Measurements from ENCODE around the gene SLC29A4.
"Not testable (repeated sequence)": the region's sequence is repeated elsewhere in the genome, so short reads cannot be mapped to it uniquely, and the experiment has no call there.

SLC29A4 gene

DNA sequence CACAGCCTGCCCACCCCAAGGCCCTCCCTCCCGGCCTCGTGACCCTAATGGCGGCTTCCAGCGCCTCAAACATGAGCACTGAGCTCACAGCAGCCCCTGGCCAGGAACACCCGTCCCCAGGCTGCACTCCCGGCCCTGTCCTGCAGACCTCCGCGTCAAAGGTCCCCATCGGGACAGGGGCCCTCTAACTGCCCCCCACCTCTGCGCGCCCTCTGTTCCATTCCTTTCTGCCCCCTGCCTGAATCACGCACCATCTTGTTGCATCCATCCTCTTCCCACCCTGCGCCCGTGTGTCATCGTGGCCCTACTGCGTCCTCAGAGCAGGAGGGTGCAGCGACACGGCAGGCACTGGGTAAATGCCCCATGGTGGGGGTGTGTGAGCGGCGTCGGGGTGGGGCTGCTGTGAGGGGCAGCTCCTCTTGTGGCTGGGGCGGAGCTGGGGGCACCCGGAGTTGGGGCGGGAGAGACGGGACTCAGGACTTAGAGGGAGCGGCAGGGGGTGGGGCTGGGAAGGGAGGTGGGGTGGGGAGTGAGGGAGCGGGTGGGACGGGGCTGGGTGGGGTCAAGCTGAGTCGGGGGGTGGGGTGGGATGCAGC, 13.4 kb downstream of the SLC29A4 start:
- DNase-seq (ENCODE audit: low spot score), result no peak

GRCh38 chr7:5296611-5297226, 14.0 kb downstream of the SLC29A4 start:
- peak; percentile 38 for DNase-seq (ENCODE audit: low spot score)

DNA sequence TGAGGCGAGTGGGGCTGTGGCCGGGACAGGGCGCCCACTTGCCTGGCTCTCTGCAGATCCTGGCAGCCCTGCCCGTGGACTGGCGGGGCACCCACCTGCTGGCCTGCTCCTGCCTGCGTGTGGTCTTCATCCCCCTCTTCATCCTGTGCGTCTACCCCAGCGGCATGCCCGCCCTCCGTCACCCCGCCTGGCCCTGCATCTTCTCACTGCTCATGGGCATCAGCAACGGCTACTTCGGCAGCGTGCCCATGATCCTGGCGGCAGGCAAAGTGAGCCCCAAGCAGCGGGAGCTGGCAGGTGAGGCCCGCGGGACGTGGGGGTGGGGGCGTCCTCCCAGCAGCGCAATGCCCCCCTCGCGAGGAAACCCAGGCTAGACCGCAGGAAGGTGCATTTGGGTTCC, 17.6 kb downstream of the SLC29A4 start:
- no peak for DNase-seq (ENCODE audit: low spot score)

DNA sequence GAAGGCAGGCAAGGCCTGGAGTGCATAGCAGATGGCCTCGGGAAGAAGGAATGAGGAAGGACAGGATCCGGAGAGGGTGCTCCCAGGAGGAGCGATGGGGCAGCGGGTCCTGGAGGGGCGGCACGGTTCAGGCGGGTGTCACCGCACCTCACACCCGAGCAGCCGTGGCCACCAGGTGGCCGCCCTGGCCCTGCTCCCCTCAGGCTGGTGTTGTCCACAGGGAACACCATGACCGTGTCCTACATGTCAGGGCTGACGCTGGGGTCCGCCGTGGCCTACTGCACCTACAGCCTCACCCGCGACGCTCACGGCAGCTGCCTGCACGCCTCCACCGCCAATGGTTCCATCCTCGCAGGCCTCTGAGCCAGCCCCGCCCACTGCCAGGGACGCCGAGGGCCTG, 19.8 kb downstream of the SLC29A4 start:
- no peak for DNase-seq (ENCODE audit: low spot score)

DNA sequence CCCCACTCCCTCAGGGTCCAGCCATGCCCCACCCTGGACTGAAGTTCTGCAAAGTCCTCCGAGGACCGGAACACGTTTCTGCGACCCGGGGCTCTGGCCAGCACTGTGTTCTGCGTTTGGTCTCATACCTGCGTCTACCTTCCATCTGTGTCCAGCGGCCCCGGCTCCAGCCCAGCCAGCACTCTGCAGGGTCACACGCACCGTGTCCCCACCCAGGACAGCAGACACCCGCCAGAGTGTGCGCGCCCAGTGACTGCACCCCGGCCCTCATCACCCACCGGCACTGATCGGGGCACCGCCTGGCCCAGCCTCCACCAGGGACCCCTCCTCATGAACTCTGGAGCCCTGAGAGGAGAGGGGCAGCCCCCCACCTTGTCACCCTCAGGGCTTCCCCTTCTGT, 20.3 kb downstream of the SLC29A4 start:
- no peak for DNase-seq (ENCODE audit: low spot score)

- DNase-seq (ENCODE audit: low spot score), result no peak
These were observed 21.1 kb downstream of the SLC29A4 start for GRCh38 chr7:5303591-5304505.

DNA sequence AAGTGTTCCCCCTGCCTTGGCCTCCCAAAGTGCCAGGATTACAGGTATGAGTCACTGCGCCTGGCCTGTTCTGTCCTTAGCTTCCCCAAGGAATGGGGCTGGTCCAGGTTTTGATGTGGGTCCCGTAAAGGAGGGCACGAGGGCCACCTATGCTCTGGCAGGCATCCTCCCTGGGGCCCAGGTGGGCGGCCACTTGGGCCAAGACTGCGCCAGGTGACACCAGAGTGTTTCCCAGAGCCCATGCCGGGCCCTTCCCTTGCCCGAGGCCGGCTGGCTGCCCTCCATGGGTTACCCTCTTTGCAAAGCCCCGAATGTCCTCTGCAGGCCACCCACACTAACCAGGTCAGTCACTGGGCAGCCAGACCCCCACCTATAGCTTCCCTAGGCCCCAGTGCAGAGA, 22.3 kb downstream of the SLC29A4 start:
- DNase-seq (ENCODE audit: low spot score), result not testable (repeated sequence)

GRCh38 chr7:5307221-5308142, 24.7 kb downstream of the SLC29A4 start:
- not testable (repeated sequence) for DNase-seq (ENCODE audit: low spot score)

DNA sequence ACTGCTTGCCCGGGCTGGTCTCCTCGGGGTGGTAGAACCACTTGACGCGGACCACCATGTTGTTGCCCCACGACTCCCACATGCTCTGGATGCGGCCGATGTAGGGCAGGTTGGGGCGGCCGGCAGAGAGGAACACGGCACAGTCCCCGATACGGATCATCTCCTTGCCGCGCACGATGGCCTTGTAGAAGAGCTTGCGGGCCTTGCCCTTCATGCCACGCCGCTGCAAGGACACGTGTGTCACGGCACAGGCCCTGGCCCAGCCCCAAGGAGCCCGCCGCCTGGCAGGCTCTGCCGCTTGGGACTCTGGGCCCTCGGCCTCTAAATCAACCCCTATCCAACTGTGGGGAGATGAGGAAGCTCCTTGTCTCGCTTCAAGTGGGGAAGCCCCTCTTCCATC, 26.4 kb downstream of the SLC29A4 start:
- DNase-seq (ENCODE audit: low spot score), result no peak

DNA sequence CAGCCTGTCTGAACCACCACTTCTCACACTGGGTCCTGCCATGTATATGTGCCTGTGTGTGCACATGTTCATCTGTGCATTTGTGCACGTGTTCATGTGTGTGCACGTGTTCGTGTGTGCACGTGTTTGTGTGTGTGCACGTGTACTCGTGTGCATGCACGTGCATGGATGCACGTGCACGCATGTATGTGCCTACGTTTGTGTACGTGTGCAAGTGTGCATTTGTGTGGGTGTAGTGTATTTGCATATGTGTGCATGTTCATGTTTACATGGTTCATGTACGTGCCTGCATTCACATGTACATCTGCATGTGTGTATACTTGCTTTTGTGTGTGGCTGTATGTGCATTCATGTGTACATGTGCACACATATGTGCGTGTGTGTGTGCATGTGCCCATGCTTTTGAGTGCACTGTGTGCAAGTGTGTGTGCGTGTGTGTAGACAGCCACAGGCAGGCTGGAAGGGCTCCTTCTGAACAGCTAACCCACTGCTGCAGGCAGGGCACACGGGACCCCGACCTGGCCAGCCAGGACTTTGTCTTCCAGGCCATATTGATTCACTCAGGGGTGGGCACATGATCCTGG, 28.2 kb downstream of the SLC29A4 start:
- DNase-seq (ENCODE audit: low spot score), result no peak

- not testable (repeated sequence) for DNase-seq (ENCODE audit: low spot score)
These were observed 29.7 kb downstream of the SLC29A4 start for GRCh38 chr7:5312276-5313070.

GRCh38 chr7:5313076-5313885, 30.5 kb downstream of the SLC29A4 start:
- DNase-seq (ENCODE audit: low spot score), result not testable (repeated sequence)

- no peak for DNase-seq (ENCODE audit: low spot score)
These were observed 32.1 kb downstream of the SLC29A4 start for GRCh38 chr7:5314864-5315263.

- no peak for DNase-seq (ENCODE audit: low spot score)
These were observed 33.0 kb downstream of the SLC29A4 start for GRCh38 chr7:5315761-5316160.

GRCh38 chr7:5318613-5319012, 35.9 kb downstream of the SLC29A4 start:
- not testable (repeated sequence) for DNase-seq (ENCODE audit: low spot score)

DNA sequence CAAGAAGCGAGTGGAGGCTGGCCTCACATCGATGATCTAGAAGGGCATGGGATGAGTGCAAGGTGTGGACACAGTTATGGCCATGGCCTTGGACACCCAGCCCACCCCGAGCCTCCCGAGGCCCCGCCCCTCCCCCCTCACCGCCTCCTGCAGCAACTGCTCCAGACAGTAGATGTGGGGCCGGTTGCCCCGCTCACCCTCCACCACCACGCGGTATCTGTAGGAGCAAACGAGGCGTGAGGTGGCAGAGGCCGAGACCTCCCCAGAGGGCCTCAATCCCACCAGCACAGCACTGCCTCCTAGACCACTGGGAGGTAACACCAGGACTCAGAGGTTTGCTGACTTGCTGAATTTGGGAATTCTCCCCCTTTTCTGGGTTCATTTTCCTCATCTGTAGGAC, 37.6 kb downstream of the SLC29A4 start:
- no peak for DNase-seq (ENCODE audit: low spot score)

GRCh38 chr7:5320802-5321396, 38.2 kb downstream of the SLC29A4 start:
- DNase-seq (ENCODE audit: low spot score), result no peak

GRCh38 chr7:5322621-5323410, 40.1 kb downstream of the SLC29A4 start:
- no peak for DNase-seq (ENCODE audit: low spot score)

All from hematopoietic multipotent progenitor cell treated with erythropoietin and hydrocortisone succinate and interleukin-3 and kit ligand, for 15 days (in vitro differentiated cells).